ENCODE measurements around the gene CEBPZOS.

- TF ChIP-seq CTCF (IDR thresholded peaks at IDR 0.05; ENCODE audit: low read depth, low read length) (no peak), EZH2phosphoT487 (IDR thresholded peaks at IDR 0.05; ENCODE audit: low read depth) (no peak)
Observed at GRCh38 chr2:37211212-37211611, 14.9 kb downstream of the CEBPZOS start.

Measured in OCI-LY3 (cell line).